Measurements from ENCODE around the gene SAMD14. TPM values are rescaled to one million over a fixed set of nuclear protein-coding genes. Genes with fewer than 3 reads are reported as not detected.
A peak's percentile ranks its signal among the peaks of the same experiment; 100 is the strongest.

The SAMD14 gene
- total RNA-seq, 1 experiment from 2014 or later, result not detected

DNA sequence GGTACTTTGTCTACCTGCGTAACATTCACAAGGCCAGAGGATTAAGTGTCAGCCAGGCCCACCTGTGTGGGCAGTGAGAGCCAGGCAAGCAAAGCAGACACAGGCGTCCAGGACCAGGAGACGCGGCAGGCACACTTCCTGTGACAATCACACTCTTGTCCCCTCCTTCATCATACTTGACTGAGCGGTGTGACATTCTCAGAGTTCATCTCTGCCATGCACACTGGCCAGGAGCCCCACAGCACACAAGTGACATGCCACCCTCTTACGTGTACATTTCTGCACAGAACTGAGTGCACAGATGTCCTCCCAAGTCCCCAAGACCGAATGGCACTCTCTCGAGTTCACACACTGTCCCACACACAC, 11.8 kb upstream of the SAMD14 start:
- Histone ChIP-seq H3K36me3 (peaks cover 96% of the 10 kb centered on the region), H3K27me3 (no peaks in the 10 kb centered on the region), H3K4me3 (no peak overlapping the region), H3K9me3 (no peaks in the 10 kb centered on the region)
- no peak for DNase-seq

DNA sequence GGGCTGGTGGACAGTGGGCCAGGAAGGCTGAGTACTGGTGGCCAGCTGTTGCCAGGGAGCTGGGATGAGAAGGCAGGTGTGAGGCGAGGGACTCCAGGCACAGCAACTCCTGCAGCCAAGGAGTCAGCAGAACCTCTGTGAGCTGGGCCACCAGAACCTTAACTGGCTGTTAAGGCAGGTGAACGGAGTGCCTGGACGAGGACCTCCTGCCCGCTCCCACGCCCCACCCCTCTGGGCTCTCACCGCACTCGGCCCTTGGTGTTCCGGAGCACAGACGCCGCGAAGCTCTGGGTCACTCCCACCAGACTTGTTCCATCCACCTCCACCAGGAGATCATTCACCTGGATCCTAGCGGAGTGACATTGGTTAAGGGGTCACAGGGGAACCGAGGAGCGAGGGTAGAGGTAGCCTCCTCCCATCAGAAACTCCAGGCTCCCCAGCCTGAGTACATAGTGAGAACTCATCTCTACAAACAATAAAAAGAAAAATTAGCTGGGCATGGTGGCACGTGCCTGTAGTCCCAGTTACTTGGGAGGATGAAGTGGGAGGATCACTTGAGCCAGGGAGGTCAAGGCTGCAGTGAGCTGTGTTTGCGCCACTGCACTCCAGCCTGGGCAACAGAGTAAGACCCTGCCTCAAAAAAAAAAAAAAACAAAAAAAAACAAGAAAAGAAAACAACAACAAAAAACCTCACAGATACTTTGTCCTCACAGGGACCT, 11.2 kb upstream of the SAMD14 start:
- peaks cover 91% of the 10 kb centered on the region for H3K36me3 ChIP-seq

DNA sequence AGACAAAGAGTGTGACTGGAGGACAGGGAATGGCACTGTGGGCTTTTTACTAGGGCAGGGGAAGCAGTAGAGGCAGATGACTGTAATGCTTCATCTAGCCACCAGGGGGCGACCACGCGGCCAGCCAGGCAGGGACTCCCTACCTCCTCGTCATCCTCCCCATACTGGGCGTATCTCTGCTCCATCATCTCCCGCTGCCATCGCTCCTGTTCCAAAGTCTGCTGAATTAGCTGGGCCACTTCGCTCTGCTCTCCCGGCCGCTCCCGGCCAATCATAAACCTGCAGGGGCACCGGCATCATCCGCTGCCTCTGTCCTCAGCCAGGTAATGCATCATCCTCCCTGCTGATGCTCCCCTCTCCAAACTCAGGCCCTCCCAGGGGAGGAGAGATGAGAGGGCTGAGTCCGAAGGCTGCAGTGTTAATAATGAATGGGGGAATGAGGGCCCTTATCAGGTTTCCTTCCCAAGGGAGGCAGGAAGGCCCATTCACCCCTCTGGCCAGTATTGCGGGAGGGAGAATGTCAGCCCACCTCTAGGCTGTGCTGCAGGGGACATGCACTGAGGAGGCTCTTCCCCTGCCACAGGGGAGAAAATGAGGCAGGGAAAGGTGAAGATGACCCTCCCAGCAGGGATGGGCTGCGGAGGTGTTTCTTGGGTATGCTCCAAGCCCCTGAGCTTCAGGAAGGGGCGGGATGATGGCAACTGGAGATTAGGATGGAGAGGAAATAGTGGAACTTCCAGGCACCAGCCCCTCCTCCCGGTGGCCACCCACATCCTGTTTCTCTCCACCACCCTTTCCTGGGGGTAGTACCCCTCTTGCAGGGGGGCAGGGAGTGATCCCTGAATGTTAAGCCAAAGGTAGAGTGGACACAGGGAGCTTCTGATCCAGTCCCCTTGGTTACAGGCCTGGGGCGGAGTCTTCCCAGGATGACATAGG, 10.3 kb upstream of the SAMD14 start:
- DNase-seq, result peak; percentile 68
- Histone ChIP-seq H3K27me3 (no peaks in the 10 kb centered on the region), H3K4me3 (no peak overlapping the region), H3K36me3 (peaks cover 83% of the 10 kb centered on the region), H3K9me3 (no peaks in the 10 kb centered on the region)

More for the DNA sequence above, 11.2 kb upstream of the SAMD14 start:
- Histone ChIP-seq H3K4me3 (no peak overlapping the region), H3K9me3 (no peaks in the 10 kb centered on the region), H3K27me3 (no peaks in the 10 kb centered on the region)
- DNase-seq, result no peak

DNA sequence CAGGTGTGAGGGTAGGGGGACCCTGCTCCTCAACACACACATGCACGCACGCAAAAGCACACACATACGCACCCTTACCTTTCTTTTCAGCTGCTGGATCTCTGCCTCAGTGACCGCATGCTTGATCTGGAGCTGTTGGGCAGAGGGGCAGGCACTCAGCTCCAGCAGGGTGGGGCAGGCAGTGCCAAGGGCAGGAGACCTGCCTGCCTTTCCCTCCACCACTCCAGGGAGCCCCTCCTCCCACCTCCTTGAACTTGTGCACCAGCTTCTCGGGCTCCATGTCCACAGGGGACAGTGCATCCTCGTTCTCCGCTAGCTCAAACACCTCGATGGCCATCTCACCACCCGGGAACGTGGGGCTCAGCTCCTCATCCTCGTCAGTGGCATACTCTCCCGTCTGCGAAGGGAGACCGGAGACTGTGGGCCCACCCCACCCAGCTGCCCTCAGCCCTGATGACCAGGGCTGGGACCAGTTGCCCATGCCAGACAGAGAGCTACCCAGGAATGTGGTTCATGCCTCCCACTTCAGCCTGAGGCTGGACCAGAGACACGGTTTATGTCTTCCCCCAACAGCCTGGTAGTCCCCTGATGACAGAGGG, 9.3 kb upstream of the SAMD14 start:
- Histone ChIP-seq H3K27me3 (no peaks in the 10 kb centered on the region), H3K36me3 (peaks cover 80% of the 10 kb centered on the region), H3K4me3 (no peak overlapping the region), H3K9me3 (no peaks in the 10 kb centered on the region)
- DNase-seq, result no peak

DNA sequence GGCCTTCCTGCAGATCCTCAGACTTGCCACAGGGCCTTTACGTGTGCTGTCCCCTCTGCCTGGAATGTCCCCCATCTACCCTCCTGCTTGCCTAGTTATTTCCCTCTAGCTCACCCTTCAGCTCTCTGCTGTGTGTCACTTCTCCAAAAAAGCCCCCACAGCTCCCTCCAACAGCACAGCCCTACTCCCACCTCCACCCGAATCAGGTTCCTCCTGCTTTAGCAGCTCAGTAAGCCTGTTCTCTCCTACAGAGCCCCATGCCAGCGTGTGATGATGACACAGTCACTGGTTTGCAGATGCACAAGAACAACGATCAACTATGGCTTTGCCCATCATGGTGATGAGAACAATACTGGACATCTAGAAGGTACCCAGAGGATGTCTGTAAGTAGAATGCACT, 7.1 kb upstream of the SAMD14 start:
- no peak for DNase-seq
- no peaks in the 10 kb centered on the region for H3K27me3 ChIP-seq

DNA sequence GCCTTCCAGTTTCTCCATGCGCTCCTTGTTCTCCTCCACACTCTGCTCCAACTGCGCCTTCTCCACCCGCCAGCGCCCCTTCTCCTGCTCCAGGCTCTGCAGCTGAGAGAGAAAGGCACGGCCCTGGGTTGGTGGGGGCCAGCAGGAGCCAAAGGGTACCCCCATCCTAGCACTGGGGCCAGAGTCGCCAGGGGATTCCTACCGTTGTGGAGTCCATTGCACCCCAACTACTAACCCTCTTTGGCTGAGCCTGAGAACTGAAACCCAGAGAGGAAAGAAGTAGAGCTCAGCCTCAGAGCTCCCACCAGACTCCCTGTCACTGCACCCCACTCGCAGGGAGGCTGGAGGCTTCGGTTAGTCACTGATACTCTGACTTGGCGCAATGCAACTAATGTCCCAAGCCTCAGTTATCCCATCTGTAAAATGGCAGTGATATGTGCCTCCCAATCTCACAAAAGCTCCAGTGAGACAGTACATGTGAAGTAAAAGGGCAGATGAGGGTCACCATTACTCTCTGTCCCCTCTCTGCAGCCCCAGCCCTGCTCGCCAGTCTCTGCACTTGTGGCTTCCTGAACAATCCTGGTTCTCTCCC, 6.2 kb upstream of the SAMD14 start:
- no peak overlapping the region for H3K4me3 ChIP-seq
- DNase-seq, result no peak
- H3K36me3 ChIP-seq, result peaks cover 67% of the 10 kb centered on the region
- H3K27me3 ChIP-seq, result no peaks in the 10 kb centered on the region
- H3K9me3 ChIP-seq, result no peaks in the 10 kb centered on the region

More for the DNA sequence above, 7.1 kb upstream of the SAMD14 start:
- Histone ChIP-seq H3K9me3 (no peaks in the 10 kb centered on the region), H3K4me3 (no peak overlapping the region), H3K36me3 (peaks cover 73% of the 10 kb centered on the region)

DNA sequence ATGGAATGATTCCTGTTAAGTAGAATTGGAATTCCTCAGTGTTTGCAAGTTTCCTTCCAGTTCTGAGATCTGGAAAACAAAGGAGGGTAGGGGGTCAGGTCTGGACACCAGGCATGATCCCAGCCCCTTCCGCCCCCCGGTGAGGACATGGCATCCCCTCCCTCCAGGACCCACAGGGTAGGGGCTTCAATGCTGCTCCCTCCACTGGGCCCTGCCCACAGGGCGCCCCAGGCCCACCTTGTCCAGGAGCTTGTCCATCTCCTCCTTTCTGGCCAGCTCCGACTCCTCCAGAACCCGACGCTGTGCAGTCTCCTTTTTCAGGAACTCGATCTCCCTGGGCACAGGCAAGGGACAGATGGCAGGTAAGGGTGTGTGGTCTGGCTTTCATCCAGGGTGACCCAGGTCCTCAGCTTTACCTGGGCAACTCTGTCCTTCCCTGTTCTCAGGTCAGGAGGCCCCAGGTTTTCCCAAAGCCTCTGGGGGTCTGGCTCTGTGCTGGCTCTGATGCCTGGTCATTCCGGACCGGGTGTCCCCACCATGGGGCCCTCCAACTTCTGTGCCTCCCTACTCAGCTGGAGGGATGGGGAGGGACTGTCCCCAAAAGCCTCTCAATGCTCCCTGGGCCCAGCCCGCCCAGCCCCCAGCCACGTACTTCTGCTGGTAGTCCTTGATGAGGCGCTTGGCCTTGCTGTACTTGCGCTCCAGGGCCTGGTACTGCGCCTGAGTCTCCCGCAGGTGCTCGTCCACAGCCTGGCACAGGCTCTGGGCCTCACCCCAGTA, 5.5 kb upstream of the SAMD14 start:
- peaks cover 60% of the 10 kb centered on the region for H3K36me3 ChIP-seq

DNA sequence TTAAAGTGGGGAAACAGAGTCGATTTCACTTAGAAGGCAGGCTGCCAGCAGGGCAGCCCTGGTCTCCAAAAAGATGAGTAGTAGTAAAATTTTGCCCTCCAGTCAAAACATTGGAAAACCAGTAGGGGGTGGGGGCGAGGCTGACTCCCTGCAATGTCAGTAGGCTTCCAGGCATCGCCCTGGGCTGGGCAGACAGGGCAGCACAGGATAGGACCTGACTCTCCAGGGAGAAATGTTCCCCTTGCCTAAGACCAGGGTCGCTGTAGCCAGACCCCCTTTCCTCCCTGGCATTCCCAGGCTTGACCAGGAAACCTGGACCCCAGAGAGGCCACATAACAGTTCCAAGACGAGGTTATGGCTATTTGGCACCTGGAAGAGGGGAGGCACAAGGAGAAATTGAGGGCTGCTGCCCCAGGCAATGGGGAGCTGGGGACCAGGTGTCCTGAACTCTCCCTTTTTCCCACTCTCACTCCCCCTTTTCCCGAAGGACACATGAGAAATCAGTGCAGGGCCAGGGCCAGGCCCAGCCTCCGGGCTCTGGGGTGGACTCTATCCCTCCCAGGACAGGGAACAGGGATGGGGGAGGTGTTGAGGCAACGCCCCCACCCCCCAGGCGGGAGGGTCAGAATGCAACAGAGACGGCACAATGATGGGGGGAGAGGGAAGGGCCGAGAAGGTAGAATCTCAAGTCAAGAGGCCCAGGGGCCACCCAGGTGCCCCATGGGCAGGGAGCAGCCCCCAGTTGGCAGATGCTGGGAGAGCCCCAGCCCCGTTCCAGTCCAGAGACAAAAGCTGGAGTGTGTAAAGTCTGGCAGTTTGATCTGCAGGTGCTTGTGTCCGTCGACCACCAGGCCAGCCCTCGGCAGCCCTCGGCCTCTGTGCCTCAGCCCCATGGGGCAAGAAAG, 4.5 kb upstream of the SAMD14 start:
- Histone ChIP-seq H3K36me3 (peaks cover 49% of the 10 kb centered on the region), H3K9me3 (no peaks in the 10 kb centered on the region), H3K4me3 (no peak overlapping the region), H3K27me3 (no peaks in the 10 kb centered on the region)
- DNase-seq, result peak; percentile 55

More for the DNA sequence above, 5.5 kb upstream of the SAMD14 start:
- Histone ChIP-seq H3K9me3 (no peaks in the 10 kb centered on the region), H3K27me3 (no peaks in the 10 kb centered on the region), H3K4me3 (no peak overlapping the region)
- no peak for DNase-seq

DNA sequence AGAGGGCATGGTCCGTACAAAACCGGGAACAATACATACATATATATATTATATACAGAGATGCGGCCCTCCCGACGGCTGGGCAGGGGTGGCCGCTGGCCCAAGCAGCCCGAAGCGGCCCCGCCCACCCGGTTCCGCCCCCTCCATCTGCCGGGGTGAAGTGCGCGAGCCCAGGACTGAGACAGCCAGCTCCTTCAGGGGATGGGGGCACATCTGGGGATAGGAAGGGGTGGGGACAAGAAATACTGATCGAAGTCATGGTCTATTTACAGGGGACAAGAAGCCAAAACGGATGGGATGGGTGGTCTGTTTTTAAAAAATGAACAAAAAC, 3.8 kb upstream of the SAMD14 start:
- DNase-seq, result no peak
- no peaks in the 10 kb centered on the region for H3K9me3 ChIP-seq
- peaks cover 42% of the 10 kb centered on the region for H3K36me3 ChIP-seq
- H3K27me3 ChIP-seq, result no peaks in the 10 kb centered on the region
- H3K4me3 ChIP-seq, result no peak overlapping the region

DNA sequence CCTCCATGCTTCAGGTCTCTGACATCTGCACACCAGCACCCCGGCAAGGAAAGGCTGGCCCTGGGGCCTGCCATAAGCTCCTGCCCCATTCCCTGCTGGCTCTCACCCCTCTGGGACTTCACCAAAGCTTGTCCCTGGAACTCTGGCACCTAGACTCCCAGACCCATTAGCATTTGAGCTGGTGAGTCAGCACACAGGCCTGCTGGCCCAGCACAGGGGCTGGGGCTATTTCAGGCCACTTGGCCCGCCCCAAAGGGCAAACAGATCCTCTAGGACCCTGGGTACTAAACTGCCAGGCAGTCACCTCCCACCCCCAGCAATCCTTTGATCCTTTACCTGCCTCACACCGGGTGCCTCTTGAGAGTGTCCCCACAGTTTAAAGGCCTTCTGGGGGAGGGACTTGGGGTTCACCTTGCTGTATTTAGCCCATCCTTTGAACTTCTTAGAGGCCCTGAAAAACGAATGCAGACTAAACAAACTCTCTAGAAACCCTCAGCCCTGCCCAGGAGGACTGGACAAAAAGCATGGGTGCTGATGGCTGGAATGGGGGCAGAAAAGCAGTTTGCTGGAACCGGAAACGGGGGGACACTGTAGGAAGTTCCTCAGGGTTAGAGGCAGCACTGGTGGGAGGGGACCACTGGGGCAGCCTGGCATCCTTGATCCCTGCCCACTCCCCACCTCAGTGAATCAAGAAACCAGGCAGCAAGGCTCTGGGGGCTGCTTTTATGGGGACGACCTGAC, 3.2 kb upstream of the SAMD14 start:
- peak; percentile 60 for DNase-seq
- Histone ChIP-seq H3K36me3 (peaks cover 37% of the 10 kb centered on the region), H3K4me3 (no peak overlapping the region), H3K9me3 (no peaks in the 10 kb centered on the region), H3K27me3 (no peaks in the 10 kb centered on the region)

DNA sequence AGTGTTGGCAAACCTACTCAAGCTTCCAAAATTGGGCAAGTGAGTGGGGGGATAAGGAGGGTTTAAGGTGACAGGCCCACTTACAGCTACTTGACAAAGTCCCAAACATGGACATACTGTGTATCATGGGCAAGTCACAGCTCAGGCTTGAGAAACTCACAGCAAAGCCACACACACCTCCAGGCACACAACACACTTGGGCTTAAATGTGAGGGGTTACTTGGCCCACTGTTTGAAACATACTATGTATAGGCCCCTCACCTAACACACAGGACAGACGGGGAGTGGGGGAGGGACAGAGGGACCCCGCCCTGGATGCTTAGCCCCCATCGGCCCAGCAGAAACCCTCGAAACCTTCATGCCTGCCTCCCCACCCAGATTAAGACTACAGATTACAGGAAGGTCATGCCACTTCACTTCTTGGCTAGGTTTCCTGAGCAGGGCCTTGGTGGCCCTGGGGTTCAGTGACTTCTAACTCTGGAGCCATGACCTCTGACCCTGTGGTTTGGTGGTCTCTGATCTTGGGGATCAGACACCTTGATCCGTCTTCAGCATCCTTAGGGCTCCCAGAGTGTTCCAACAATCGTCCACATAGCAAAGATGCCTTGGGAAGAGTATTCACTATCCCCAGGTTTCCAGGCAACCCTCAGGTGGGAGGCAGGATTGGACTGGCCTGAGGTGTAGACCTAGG, 2.3 kb upstream of the SAMD14 start:
- Histone ChIP-seq H3K9me3 (no peaks in the 10 kb centered on the region), H3K4me3 (no peak overlapping the region), H3K36me3 (peaks cover 27% of the 10 kb centered on the region), H3K27me3 (no peaks in the 10 kb centered on the region)
- no peak for DNase-seq

DNA sequence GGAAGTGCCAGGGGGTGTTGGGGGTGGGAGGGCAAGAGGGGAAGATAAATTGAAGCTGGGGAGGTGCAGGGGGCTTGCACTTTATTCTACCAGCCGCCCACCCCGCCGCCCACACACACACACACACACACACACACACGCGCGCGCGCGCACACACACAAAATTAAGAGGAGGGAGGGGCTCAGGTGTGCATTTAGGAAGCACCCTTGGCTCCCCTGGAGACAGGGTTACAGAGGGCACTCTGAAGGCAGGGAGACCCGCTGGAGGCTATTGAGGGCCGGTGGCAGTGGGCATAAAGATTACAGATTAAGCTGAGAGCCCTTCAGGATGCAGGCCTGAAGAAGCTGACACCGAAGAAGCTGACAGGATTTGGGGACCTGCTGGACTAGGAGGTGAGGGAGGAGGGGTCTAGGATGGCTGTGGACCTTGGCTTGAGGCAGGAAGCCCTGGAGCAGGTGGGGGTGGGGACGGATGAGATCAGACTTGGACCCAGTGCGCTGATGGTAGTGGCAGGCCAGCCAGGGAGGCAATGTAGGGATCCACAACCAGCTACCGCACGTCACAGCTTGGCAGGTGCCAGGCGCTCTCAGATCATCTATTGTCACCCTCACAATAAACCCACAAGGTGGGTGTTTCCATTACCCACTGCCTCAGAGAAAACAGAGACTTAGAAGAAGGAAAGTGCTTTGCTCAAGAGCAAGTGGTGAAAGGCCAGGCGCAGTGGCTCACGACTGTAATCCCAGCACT, 772 bp upstream of the SAMD14 start:
- H3K4me3 ChIP-seq, result no peak overlapping the region
- peaks cover 22% of the 10 kb centered on the region for H3K36me3 ChIP-seq
- no peaks in the 10 kb centered on the region for H3K27me3 ChIP-seq
- DNase-seq, result peak; percentile 42
- H3K9me3 ChIP-seq, result no peaks in the 10 kb centered on the region

DNA sequence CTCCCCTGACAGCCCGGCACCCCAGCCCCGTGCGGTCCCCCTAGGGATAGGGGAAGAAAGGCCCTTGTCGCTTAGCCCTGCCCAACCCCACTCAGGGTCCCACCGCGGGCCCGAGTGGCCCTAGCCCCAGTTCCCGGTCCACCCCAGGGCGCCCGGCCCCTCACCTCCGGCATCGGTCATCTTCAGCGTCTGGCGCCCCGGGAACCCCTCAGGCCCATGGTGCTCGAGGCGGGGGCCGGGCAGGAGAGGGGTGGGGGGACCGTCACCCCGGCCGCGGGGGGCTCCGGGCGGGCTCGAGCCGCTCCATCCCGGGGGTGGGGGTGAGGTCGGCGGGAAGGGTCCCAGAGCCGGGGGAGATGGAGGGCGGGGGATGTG, 620 bp downstream of the SAMD14 start:
- H3K9me3 ChIP-seq, result no peaks in the 10 kb centered on the region
- DNase-seq, result no peak
- H3K27me3 ChIP-seq, result no peaks in the 10 kb centered on the region
- H3K36me3 ChIP-seq, result peaks cover 17% of the 10 kb centered on the region
- no peak overlapping the region for H3K4me3 ChIP-seq

Data from MG63 (cell line).